ENCODE data around the gene ADPRM.

DNA sequence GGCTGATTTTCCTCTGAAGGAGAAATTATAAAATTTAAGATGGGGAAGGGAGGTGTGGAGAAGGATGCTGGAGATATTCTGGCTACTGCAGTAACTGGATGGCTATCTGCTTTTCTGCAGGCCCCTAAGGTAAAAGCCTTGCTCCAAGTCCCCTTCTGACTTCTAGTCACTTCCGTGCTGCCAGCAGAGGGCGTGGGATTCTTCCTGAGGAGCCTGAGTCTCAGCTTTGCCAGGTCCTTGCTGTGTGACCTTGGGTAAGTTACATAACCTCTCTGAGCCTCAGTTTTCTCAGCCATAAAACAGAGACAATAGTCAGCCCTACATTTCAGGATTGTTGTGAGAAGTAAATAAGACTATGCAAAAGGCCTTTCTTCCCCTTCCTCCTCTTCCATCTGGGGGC is 56.7 kb downstream of the ADPRM start:
- TF ChIP-seq, protein P1, sequence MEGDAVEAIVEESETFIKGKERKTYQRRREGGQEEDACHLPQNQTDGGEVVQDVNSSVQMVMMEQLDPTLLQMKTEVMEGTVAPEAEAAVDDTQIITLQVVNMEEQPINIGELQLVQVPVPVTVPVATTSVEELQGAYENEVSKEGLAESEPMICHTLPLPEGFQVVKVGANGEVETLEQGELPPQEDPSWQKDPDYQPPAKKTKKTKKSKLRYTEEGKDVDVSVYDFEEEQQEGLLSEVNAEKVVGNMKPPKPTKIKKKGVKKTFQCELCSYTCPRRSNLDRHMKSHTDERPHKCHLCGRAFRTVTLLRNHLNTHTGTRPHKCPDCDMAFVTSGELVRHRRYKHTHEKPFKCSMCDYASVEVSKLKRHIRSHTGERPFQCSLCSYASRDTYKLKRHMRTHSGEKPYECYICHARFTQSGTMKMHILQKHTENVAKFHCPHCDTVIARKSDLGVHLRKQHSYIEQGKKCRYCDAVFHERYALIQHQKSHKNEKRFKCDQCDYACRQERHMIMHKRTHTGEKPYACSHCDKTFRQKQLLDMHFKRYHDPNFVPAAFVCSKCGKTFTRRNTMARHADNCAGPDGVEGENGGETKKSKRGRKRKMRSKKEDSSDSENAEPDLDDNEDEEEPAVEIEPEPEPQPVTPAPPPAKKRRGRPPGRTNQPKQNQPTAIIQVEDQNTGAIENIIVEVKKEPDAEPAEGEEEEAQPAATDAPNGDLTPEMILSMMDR (conservative IDR thresholded peaks at IDR 0.05; ENCODE audit: low read depth in 2 of 2): peak; percentile 78 to 81
- no peak for TF ChIP-seq EZH2 (IDR thresholded peaks at IDR 0.05; ENCODE audit: low read depth, unreplicated experiment)
- no peak for TF ChIP-seq STAT1 (IDR thresholded peaks at IDR 0.05; ENCODE audit: unreplicated experiment)
- no peak for TF ChIP-seq ZNF114 (CRISPR knock-in tag; IDR thresholded peaks at IDR 0.05)
- no peak for TF ChIP-seq POLR2AphosphoS5 (IDR thresholded peaks at IDR 0.05; ENCODE audit: low read depth)
- TF ChIP-seq JUNB (IDR thresholded peaks at IDR 0.05; ENCODE audit: unreplicated experiment): no peak
- no peak for TF ChIP-seq CREB1 (CRISPR knock-in tag; IDR thresholded peaks at IDR 0.05; ENCODE audit: low read depth)
